HepG2 (cell line): ENCODE results near the gene CDK5RAP2.
A peak's percentile ranks its signal among the peaks of the same experiment; 100 is the strongest.

Source experiments
- ARID3A ChIP-seq: IDR thresholded peaks from 2 replicates; pipeline ENCODE4 v1.6.1; 2012; ENCODE audit warnings: low read depth, low read length, improper control_type of control experiment
- ATF1 ChIP-seq: IDR thresholded peaks from 2 replicates; pipeline ENCODE4 v1.6.1; 2016; ENCODE audit warnings: mild to moderate bottlenecking, control low read depth
- CAMTA2 ChIP-seq: sonication (generic); formaldehyde crosslinking; IDR thresholded peaks from 2 replicates; pipeline ENCODE4 v1.4.0; 2020; ENCODE audit warnings: mild to moderate bottlenecking, missing genetic modification reagents, borderline replicate concordance
- CREM ChIP-seq, 2 experiments: sonication (generic) in 1 of 2; formaldehyde crosslinking in 1 of 2; IDR thresholded peaks; 2 replicates each; pipeline versions ENCODE4 v1.4.0 to v1.6.1; 2016 to 2020; ENCODE audit warnings: antibody characterized with exemption in 1 of 2, mild to moderate bottlenecking in 1 of 2, missing genetic modification reagents in 1 of 2
- CTCF ChIP-seq: sonication (generic); formaldehyde crosslinking; IDR thresholded peaks from 2 replicates; pipeline ENCODE4 v1.5.0; 2020; ENCODE audit warnings: mild to moderate bottlenecking, missing genetic modification reagents, moderate library complexity
- FOSL2 ChIP-seq: sonication (generic); formaldehyde crosslinking; IDR thresholded peaks from 2 replicates; pipeline ENCODE4 v1.4.0; 2020; ENCODE audit warnings: missing genetic modification reagents
- HOXA7 ChIP-seq: sonication (generic); formaldehyde crosslinking; IDR thresholded peaks from 2 replicates; pipeline ENCODE4 v1.8.1; 2022; ENCODE audit warnings: mild to moderate bottlenecking, missing genetic modification reagents, moderate library complexity
- NFRKB ChIP-seq: fragments of 450-650 bp; IDR thresholded peaks from 2 replicates; pipeline ENCODE4 v1.6.1; 2017
- POLR2A ChIP-seq, 2 experiments: IDR thresholded peaks; 2 replicates each; pipeline ENCODE4 v1.6.1; 2011; ENCODE audit warnings: low read depth in 2 of 2, low read length in 2 of 2, mild to moderate bottlenecking in 1 of 2, moderate library complexity in 1 of 2; ENCODE audit not compliant: insufficient read depth in 1 of 2
- POLR2G ChIP-seq: fragments of 200-400 bp; formaldehyde crosslinking; IDR thresholded peaks from 2 replicates; pipeline ENCODE4 v1.6.1; 2018; ENCODE audit warnings: mild to moderate bottlenecking, low read depth, low read length, moderate library complexity
- TF ChIP-seq, protein P1 (sequence below), 2 experiments: IDR thresholded peaks; 2 replicates each; pipeline ENCODE4 v1.6.1; 2011 to 2012; ENCODE audit warnings: low read length in 2 of 2, borderline replicate concordance in 1 of 2, low read depth in 1 of 2, mild to moderate bottlenecking in 1 of 2, moderate library complexity in 1 of 2
- TF ChIP-seq, protein P2 (sequence below): sonication (generic); formaldehyde crosslinking; IDR thresholded peaks from 2 replicates; pipeline ENCODE4 v1.8.1; 2023; ENCODE audit warnings: missing genetic modification reagents, inconsistent platforms, borderline replicate concordance

DNA sequence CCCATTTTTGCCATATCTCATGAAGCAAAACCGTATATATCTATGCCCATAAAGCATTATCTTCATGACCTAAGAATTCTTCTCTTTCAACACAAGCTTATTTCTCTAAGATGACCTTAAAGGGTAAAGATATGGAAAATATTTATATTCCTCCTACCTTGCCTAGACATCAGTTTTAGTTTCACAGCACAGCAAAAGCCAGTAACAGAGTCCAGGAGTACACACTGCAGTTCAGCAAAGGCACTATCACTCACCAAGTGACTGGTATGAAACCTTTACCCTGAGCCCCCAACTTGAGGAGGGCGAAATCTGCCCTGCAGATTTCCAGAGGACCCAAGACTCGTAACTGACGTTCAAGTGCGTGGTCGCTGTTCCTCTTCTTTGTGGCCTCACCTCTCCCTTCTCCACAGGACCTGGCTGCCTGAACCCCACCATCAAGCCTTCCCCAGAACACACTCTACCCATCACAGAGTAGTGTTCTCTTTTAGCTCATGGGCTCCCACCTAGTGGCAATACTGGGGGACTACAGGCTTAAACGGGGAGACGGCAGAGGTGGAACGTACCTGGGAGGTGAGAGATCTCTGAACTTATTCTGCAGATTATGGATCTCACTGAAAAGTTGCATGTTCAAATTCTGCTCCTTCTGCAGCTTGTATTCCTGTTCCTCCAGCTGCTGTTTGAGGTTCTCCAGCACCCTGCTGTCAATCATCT is 141.0 kb downstream of the CDK5RAP2 start:
- TF ChIP-seq HOXA7 (CRISPR knock-in tag) = no peak
- no peak for TF ChIP-seq CAMTA2 (CRISPR knock-in tag)
- peak; percentile 73 for TF ChIP-seq CTCF (CRISPR knock-in tag)
- TF ChIP-seq, protein P1, sequence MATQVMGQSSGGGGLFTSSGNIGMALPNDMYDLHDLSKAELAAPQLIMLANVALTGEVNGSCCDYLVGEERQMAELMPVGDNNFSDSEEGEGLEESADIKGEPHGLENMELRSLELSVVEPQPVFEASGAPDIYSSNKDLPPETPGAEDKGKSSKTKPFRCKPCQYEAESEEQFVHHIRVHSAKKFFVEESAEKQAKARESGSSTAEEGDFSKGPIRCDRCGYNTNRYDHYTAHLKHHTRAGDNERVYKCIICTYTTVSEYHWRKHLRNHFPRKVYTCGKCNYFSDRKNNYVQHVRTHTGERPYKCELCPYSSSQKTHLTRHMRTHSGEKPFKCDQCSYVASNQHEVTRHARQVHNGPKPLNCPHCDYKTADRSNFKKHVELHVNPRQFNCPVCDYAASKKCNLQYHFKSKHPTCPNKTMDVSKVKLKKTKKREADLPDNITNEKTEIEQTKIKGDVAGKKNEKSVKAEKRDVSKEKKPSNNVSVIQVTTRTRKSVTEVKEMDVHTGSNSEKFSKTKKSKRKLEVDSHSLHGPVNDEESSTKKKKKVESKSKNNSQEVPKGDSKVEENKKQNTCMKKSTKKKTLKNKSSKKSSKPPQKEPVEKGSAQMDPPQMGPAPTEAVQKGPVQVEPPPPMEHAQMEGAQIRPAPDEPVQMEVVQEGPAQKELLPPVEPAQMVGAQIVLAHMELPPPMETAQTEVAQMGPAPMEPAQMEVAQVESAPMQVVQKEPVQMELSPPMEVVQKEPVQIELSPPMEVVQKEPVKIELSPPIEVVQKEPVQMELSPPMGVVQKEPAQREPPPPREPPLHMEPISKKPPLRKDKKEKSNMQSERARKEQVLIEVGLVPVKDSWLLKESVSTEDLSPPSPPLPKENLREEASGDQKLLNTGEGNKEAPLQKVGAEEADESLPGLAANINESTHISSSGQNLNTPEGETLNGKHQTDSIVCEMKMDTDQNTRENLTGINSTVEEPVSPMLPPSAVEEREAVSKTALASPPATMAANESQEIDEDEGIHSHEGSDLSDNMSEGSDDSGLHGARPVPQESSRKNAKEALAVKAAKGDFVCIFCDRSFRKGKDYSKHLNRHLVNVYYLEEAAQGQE (IDR thresholded peaks at IDR 0.05; ENCODE audit: borderline replicate concordance in 1 of 2, low read depth in 1 of 2, low read length in 2 of 2) = no peak
- TF ChIP-seq FOSL2 (CRISPR knock-in tag) = no peak
- no peak for TF ChIP-seq POLR2A (IDR thresholded peaks at IDR 0.05; ENCODE audit: insufficient read depth in 1 of 2, low read depth in 2 of 2, low read length in 2 of 2)
- no peak for TF ChIP-seq CREM (IDR thresholded peaks at IDR 0.05)
- TF ChIP-seq CREM (CRISPR knock-in tag; IDR thresholded peaks at IDR 0.05) = no peak
- no peak for TF ChIP-seq ATF1 (CRISPR knock-in tag)
- TF ChIP-seq NFRKB = no peak
- no peak for TF ChIP-seq POLR2G
- no peak for TF ChIP-seq ARID3A
- TF ChIP-seq, protein P2, sequence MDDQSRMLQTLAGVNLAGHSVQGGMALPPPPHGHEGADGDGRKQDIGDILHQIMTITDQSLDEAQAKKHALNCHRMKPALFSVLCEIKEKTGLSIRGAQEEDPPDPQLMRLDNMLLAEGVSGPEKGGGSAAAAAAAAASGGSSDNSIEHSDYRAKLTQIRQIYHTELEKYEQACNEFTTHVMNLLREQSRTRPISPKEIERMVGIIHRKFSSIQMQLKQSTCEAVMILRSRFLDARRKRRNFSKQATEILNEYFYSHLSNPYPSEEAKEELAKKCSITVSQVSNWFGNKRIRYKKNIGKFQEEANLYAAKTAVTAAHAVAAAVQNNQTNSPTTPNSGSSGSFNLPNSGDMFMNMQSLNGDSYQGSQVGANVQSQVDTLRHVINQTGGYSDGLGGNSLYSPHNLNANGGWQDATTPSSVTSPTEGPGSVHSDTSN (CRISPR knock-in tag) = no peak
